ENCODE results near the gene TIAM1.

The TIAM1 gene

GRCh38 chr21:31151156-31152045 is 192.7 kb downstream of the TIAM1 start:
- Histone ChIP-seq H3K36me3 (ENCODE audit: insufficient read depth, low read length) (peaks cover 5% of the 10 kb centered on the region; the same call in 1 of the 2 replicates), H3K9ac (ENCODE audit: low read depth, low read length) (no peak overlapping the region), H3K9me3 (ENCODE audit: control insufficient read depth, insufficient read depth, low read length) (peaks cover 18% of the 10 kb centered on the region), H3K4me1 (ENCODE audit: insufficient read depth, low read length) (no peaks in the 10 kb centered on the region)

- no peak overlapping the region for H3K9ac ChIP-seq (ENCODE audit: low read depth, low read length)
- H3K4me1 ChIP-seq (ENCODE audit: insufficient read depth, low read length), result no peaks in the 10 kb centered on the region
- peaks cover 5% of the 10 kb centered on the region; the same call in 1 of the 2 replicates for H3K36me3 ChIP-seq (ENCODE audit: insufficient read depth, low read length)
- peaks cover 12% of the 10 kb centered on the region for H3K9me3 ChIP-seq (ENCODE audit: control insufficient read depth, insufficient read depth, low read length)
These were observed 198.8 kb downstream of the TIAM1 start for GRCh38 chr21:31145274-31145673.

DNA sequence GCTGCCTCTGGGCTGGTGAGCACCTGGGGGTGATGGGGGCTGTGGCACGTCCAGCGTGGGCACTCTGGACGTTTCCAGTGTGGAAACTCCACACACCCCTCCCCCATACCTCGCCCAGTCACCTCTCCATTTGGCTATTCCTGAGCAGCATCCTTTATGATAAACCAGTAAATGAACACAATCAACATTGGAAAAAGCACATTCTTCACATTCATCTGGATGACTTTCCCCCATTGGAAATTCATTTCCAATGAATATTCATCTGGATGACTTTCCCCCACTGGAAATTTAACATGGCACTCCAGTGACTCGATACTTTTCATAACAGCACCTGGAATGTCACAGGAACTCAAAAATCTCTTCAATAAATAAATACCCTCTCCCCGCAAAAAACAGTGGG is 201.0 kb downstream of the TIAM1 start:
- Histone ChIP-seq H3K36me3 (ENCODE audit: insufficient read depth, low read length) (peaks cover 2% of the 10 kb centered on the region; the same call in 1 of the 2 replicates), H3K4me1 (ENCODE audit: insufficient read depth, low read length) (no peaks in the 10 kb centered on the region), H3K9me3 (ENCODE audit: control insufficient read depth, insufficient read depth, low read length) (peaks cover 3% of the 10 kb centered on the region), H3K9ac (ENCODE audit: low read depth, low read length) (no peak overlapping the region)

DNA sequence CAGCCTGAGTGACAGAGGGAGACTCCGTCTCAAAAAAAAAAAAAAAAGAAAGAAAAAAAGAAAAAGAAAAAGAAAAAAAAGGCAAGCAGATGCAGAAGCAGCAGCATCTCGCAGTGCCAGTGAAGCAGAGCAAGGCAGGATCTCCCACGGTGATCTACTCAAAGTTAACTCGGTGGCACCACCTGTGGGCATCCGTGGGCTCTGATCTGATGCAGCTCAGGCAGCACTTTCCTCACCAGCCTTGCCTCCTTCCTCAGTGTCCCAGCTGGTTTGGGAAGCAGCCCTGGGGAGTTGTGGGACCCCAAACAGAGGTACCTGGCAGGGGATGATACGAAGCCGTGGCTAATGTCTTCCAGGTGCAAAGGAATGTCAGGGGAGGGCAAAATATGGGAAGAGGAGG is 201.5 kb downstream of the TIAM1 start:
- H3K9me3 ChIP-seq (ENCODE audit: control insufficient read depth, insufficient read depth, low read length), result no peaks in the 10 kb centered on the region
- H3K4me1 ChIP-seq (ENCODE audit: insufficient read depth, low read length), result no peaks in the 10 kb centered on the region
- no peaks in the 10 kb centered on the region; the same call in 1 of the 2 replicates for H3K36me3 ChIP-seq (ENCODE audit: insufficient read depth, low read length)
- H3K9ac ChIP-seq (ENCODE audit: low read depth, low read length), result no peak overlapping the region

DNA sequence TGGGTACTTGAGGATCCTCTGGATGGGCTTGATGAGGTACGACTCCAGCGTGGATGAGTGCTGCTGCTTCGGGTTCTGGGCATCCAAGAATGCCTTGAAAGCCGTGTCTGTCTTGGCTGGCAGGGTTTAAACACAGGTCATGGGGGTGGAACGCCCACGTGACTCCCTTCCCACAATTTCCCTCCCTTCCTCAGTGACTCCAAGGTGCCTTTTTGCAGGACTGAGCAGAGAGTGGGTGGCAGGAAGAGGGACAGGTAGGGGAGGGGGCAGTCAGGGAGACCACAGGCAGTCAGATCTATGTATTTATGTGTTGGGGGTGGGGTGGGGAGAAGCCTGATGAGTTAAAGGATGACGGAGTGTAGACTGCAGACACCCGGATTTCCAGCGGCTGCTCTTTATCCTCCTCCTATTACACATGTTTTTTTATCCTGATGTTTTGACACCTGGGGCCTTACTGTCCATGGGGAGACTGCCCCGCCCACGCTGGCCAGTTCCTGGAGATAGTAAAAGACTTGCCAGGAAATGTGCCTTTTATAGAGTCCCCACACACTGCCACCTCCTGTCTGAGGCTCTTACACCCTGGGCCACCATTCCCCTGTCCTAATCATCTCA is 202.6 kb downstream of the TIAM1 start:
- Histone ChIP-seq H3K9ac (ENCODE audit: low read depth, low read length) (no peak overlapping the region), H3K4me1 (ENCODE audit: insufficient read depth, low read length) (no peaks in the 10 kb centered on the region)

DNA sequence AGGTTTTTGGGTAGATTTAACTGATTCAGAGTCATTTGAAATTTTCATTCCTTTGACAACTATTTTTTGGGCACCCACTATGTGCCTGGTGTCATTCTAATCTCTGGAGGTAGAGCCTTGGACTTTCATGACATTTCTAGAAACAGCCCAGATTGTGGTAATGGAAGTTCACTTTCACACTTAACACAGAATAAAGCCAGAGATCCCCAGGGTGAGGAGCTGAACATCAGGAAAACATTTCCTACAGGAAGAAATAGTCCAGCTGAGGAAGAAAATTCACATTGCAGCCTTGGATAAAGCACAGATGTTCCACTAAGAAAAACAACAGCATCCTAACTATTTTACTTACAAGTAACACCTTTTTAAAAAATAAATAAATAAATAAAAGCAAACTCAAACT is 203.4 kb downstream of the TIAM1 start:
- H3K9ac ChIP-seq (ENCODE audit: low read depth, low read length), result no peak overlapping the region
- no peaks in the 10 kb centered on the region for H3K9me3 ChIP-seq (ENCODE audit: control insufficient read depth, insufficient read depth, low read length)
- H3K36me3 ChIP-seq (ENCODE audit: insufficient read depth, low read length), result peaks cover 3% of the 10 kb centered on the region
- H3K4me1 ChIP-seq (ENCODE audit: insufficient read depth, low read length), result no peaks in the 10 kb centered on the region

More for the DNA sequence above, 202.6 kb downstream of the TIAM1 start:
- no peaks in the 10 kb centered on the region; the same call in 1 of the 2 replicates for H3K36me3 ChIP-seq (ENCODE audit: insufficient read depth, low read length)
- no peaks in the 10 kb centered on the region for H3K9me3 ChIP-seq (ENCODE audit: control insufficient read depth, insufficient read depth, low read length)

- no peaks in the 10 kb centered on the region for H3K9me3 ChIP-seq (ENCODE audit: control insufficient read depth, insufficient read depth, low read length)
- H3K36me3 ChIP-seq (ENCODE audit: insufficient read depth, low read length), result peaks cover 4% of the 10 kb centered on the region
- no peak overlapping the region for H3K9ac ChIP-seq (ENCODE audit: low read depth, low read length)
- no peaks in the 10 kb centered on the region for H3K4me1 ChIP-seq (ENCODE audit: insufficient read depth, low read length)
These were observed 204.0 kb downstream of the TIAM1 start for GRCh38 chr21:31140025-31140424.

DNA sequence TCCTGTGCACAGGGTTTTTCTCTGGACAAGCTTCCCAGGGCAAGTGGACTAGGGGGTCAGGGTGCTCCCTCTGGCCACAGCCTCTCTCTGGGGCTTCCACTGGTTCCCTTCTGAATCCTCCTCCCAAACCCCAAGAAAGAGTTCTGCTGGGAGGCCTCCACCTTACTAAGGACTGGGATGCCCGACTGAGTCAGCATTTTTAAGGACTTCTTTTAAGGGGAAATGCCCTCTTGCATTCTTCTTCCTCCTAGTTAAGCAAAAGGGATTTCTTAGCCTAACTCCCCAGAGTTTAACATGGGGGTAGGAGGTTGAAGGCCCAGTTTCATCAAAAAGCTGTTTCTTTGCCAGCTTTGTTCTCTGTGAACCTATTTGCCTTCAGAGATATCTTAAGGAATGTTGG is 206.1 kb downstream of the TIAM1 start:
- H3K9me3 ChIP-seq (ENCODE audit: control insufficient read depth, insufficient read depth, low read length), result no peaks in the 10 kb centered on the region
- peaks cover 4% of the 10 kb centered on the region for H3K36me3 ChIP-seq (ENCODE audit: insufficient read depth, low read length)
- no peaks in the 10 kb centered on the region for H3K4me1 ChIP-seq (ENCODE audit: insufficient read depth, low read length)
- no peak overlapping the region for H3K9ac ChIP-seq (ENCODE audit: low read depth, low read length)

- peaks cover 4% of the 10 kb centered on the region for H3K36me3 ChIP-seq (ENCODE audit: insufficient read depth, low read length)
- H3K9ac ChIP-seq (ENCODE audit: low read depth, low read length), result no peak overlapping the region
- H3K9me3 ChIP-seq (ENCODE audit: control insufficient read depth, insufficient read depth, low read length), result no peaks in the 10 kb centered on the region
- no peaks in the 10 kb centered on the region for H3K4me1 ChIP-seq (ENCODE audit: insufficient read depth, low read length)
These were observed 207.2 kb downstream of the TIAM1 start for GRCh38 chr21:31136891-31137290.

- H3K9me3 ChIP-seq (ENCODE audit: control insufficient read depth, insufficient read depth, low read length), result no peaks in the 10 kb centered on the region
- H3K36me3 ChIP-seq (ENCODE audit: insufficient read depth, low read length), result peaks cover 4% of the 10 kb centered on the region
- no peak overlapping the region for H3K9ac ChIP-seq (ENCODE audit: low read depth, low read length)
- H3K4me1 ChIP-seq (ENCODE audit: insufficient read depth, low read length), result no peaks in the 10 kb centered on the region
These were observed 208.4 kb downstream of the TIAM1 start for GRCh38 chr21:31135531-31136184.

GRCh38 chr21:31133243-31133830 is 210.7 kb downstream of the TIAM1 start:
- no peaks in the 10 kb centered on the region for H3K9me3 ChIP-seq (ENCODE audit: control insufficient read depth, insufficient read depth, low read length)
- H3K36me3 ChIP-seq (ENCODE audit: insufficient read depth, low read length), result peaks cover 8% of the 10 kb centered on the region
- H3K4me1 ChIP-seq (ENCODE audit: insufficient read depth, low read length), result peaks cover 5% of the 10 kb centered on the region; the same call in 1 of the 2 replicates
- H3K9ac ChIP-seq (ENCODE audit: low read depth, low read length), result no peak overlapping the region

DNA sequence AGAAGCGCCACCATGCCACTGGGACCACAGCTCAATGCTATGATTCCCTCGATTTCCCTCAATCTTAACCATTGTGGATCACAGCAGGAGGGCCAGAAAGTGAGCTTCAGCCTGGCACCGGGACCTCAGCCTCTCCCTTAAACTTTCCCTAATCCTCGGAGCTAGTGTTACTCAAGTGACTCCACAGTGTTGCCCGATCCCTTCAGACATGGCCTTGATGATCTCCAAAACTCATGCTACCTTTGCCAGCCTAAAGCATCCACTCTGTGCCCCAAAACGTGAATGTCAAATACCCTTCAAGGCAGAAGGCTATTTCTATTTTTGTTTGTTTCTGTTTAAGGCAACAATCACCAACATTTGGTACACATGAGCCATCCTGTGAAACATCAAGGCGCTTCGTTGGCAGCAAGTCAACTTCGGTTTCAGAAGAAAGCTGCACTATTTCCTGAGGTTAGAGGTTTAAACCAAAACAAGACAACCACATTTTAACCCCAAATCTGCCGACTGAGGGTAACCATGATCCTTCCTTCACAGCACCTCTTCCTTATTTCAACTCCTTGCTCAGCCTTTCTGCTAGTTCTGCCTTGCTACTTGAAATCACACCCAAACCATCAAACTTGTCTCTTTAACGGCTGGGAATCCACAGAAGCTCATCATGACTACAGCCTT is 211.4 kb downstream of the TIAM1 start:
- H3K9ac ChIP-seq (ENCODE audit: low read depth, low read length), result no peak overlapping the region
- peaks cover 8% of the 10 kb centered on the region for H3K36me3 ChIP-seq (ENCODE audit: insufficient read depth, low read length)
- peaks cover 5% of the 10 kb centered on the region; the same call in 1 of the 2 replicates for H3K4me1 ChIP-seq (ENCODE audit: insufficient read depth, low read length)
- H3K9me3 ChIP-seq (ENCODE audit: control insufficient read depth, insufficient read depth, low read length), result no peaks in the 10 kb centered on the region

- Histone ChIP-seq H3K36me3 (ENCODE audit: insufficient read depth, low read length) (peaks cover 7% of the 10 kb centered on the region), H3K9me3 (ENCODE audit: control insufficient read depth, insufficient read depth, low read length) (no peaks in the 10 kb centered on the region), H3K9ac (ENCODE audit: low read depth, low read length) (no peak overlapping the region), H3K4me1 (ENCODE audit: insufficient read depth, low read length) (peaks cover 5% of the 10 kb centered on the region; the same call in 1 of the 2 replicates)
These were observed 213.2 kb downstream of the TIAM1 start for GRCh38 chr21:31130821-31131220.

DNA sequence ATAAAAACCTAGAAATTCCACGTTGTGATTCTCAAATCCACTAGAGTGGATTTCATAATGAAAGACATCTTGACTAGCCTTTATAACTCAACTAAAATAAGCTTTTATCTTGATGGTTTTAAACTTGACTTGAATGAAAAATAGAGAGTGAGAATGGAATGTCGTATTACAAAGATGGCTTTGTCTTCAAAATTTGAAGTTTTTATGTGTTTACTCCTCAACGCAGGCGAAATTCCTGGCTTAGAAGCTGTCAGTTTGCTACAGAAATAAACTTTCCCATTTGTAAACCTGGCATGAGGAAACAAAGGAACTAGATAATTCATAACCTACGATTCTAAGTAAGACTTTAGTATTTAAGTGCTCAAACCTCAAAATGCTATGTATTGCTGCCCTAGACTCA is 215.8 kb downstream of the TIAM1 start:
- peaks cover 5% of the 10 kb centered on the region; the same call in 1 of the 2 replicates for H3K4me1 ChIP-seq (ENCODE audit: insufficient read depth, low read length)

More for the DNA sequence above, 215.8 kb downstream of the TIAM1 start:
- peaks cover 4% of the 10 kb centered on the region for H3K36me3 ChIP-seq (ENCODE audit: insufficient read depth, low read length)
- no peaks in the 10 kb centered on the region for H3K9me3 ChIP-seq (ENCODE audit: control insufficient read depth, insufficient read depth, low read length)
- no peak overlapping the region for H3K9ac ChIP-seq (ENCODE audit: low read depth, low read length)
